Neural progenitor cell (in vitro differentiated cells): Measurements from ENCODE around the gene UBXN2A. TPM values are rescaled to one million over a fixed set of nuclear protein-coding genes. Genes with fewer than 3 reads are reported as not detected.

Experiments
- DNase-seq: peaks from one replicate; pipeline ENCODE4 v3.0.0-alpha.2; 2016; ENCODE audit warnings: low spot score
- H2AFZ ChIP-seq: fragments of 200-600 bp; sonication (generic); replicated peaks from 2 replicates; pipeline ENCODE4 v1.6.1; 2016; ENCODE audit warnings: antibody characterized with exemption
- H3F3A ChIP-seq: fragments of 200-600 bp; sonication (generic); 2 replicates; pipeline ENCODE4 v1.6.1; 2016; ENCODE audit warnings: antibody characterized with exemption, low read depth
- H3K27ac ChIP-seq: fragments of 200-600 bp; sonication (generic); 2 replicates; pipeline ENCODE4 v1.5.1; 2016; ENCODE audit warnings: mild to moderate bottlenecking
- H3K27me3 ChIP-seq: fragments of 200-600 bp; sonication (generic); 2 replicates; pipeline ENCODE4 v1.6.1; 2016; ENCODE audit warnings: mild to moderate bottlenecking, moderate library complexity
- H3K36me3 ChIP-seq: fragments of 200-600 bp; sonication (generic); 2 replicates; pipeline ENCODE4 v1.5.1; 2016
- H3K4me1 ChIP-seq: fragments of 200-600 bp; sonication (generic); 2 replicates; pipeline ENCODE4 v1.6.1; 2016; ENCODE audit warnings: mixed run types
- H3K4me2 ChIP-seq: fragments of 200-600 bp; sonication (generic); 2 replicates; pipeline ENCODE4 v1.6.1; 2016
- H3K4me3 ChIP-seq: fragments of 200-600 bp; sonication (generic); 2 replicates; pipeline ENCODE4 v1.5.1; 2016
- H3K79me2 ChIP-seq: fragments of 200-600 bp; sonication (generic); 2 replicates; pipeline ENCODE4 v1.6.1; 2016; ENCODE audit warnings: low read depth
- H3K9ac ChIP-seq: fragments of 200-600 bp; sonication (generic); 2 replicates; pipeline ENCODE4 v1.6.1; 2016
- H3K9me3 ChIP-seq: fragments of 200-600 bp; sonication (generic); 2 replicates; pipeline ENCODE4 v1.5.1; 2016; ENCODE audit warnings: low read depth
- H4K20me1 ChIP-seq: fragments of 200-600 bp; sonication (generic); 2 replicates; pipeline ENCODE4 v1.6.1; 2016; ENCODE audit warnings: low read depth
- H3K27ac Mint-ChIP-seq: 3 replicates; pipeline ENCODE4 v1.8.0; 2021; ENCODE audit warnings: mixed read lengths
- H3K27me3 Mint-ChIP-seq: 2 replicates; pipeline ENCODE4 v1.8.0; 2022; ENCODE audit warnings: low read depth, mild to moderate bottlenecking, inconsistent platforms, moderate library complexity, mixed read lengths; ENCODE audit not compliant: insufficient read depth
- H3K36me3 Mint-ChIP-seq: 3 replicates; pipeline ENCODE4 v1.8.0; 2021; ENCODE audit warnings: mixed read lengths
- H3K4me1 Mint-ChIP-seq: 3 replicates; pipeline ENCODE4 v1.8.0; 2021; ENCODE audit warnings: mixed read lengths
- H3K4me3 Mint-ChIP-seq: 3 replicates; pipeline ENCODE4 v1.8.0; 2021; ENCODE audit warnings: mild to moderate bottlenecking, moderate library complexity, mixed read lengths
- H3K9me3 Mint-ChIP-seq: 3 replicates; pipeline ENCODE4 v1.8.0; 2020; ENCODE audit warnings: mixed read lengths
- EZH2 ChIP-seq: fragments of 200-600 bp; sonication (generic); IDR thresholded peaks from 2 replicates; pipeline ENCODE4 v1.6.1; 2017; ENCODE audit warnings: antibody characterized with exemption, mild to moderate bottlenecking, moderate library complexity
- EZH2phosphoT487 ChIP-seq: fragments of 200-600 bp; sonication (generic); IDR thresholded peaks from 2 replicates; pipeline ENCODE4 v1.6.1; 2017; ENCODE audit warnings: antibody characterized with exemption
- total RNA-seq: library from RNA; depleted of rRNA; stranded (reverse); fragments of >200 nt; gene quantifications from 2 replicates; pipeline ENCODE4 v1.2.3, GENCODE V29; 2015; ENCODE audit warnings: low replicate concordance
- TF ChIP-seq, protein P1 (sequence below): fragments of 200-600 bp; sonication (generic); IDR thresholded peaks from 2 replicates; pipeline ENCODE4 v1.5.1; 2017; ENCODE audit warnings: antibody characterized with exemption, mild to moderate bottlenecking

Gene UBXN2A
- total RNA-seq, 1 donor from 2014 or later: 24.1 TPM

DNA sequence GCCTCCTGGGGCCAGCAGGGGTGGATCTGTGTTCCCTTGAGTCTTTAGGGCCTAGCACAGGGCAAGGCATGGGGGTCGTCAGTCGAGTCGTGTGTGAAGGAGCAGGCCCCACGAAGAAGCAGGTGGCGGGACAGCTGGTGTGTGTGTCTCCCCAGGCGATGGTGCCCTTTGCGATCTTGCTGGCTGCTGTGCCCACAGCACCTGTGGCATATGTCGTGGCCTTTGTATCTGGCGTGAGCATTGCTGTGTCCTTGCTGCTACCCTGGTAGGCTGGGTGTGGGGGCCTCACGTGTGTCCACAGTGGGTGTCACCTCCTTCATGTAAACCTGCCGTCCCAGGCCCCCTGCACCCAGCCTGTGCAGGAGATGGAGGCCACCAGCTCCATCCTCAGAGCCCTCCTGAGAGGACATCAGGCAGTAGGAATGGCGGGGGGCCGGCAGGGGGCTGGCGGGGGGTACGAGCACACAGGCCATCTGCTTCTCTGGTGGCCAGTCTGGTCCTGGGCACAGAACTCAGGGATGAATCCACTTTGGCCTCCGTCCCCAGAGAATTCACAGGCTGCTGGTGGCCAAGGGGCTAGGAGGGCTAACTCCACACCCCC, 82.8 kb downstream of the UBXN2A start:
- no peak overlapping the region for H3K4me2 ChIP-seq
- no peak overlapping the region for H3K27ac ChIP-seq
- peaks cover 15% of the 10 kb centered on the region for H3K4me1 ChIP-seq
- Mint-ChIP-seq H3K4me3 (no peak overlapping the region), H3K27me3 (peaks cover 4% of the 10 kb centered on the region), H3K36me3 (peaks cover 22% of the 10 kb centered on the region), H3K27ac (peak overlapping the region; percentile 65), H3K4me1 (peaks cover 18% of the 10 kb centered on the region), H3K9me3 (no peaks in the 10 kb centered on the region)
- no peaks in the 10 kb centered on the region for H3K9me3 ChIP-seq
- TF ChIP-seq, protein P1, sequence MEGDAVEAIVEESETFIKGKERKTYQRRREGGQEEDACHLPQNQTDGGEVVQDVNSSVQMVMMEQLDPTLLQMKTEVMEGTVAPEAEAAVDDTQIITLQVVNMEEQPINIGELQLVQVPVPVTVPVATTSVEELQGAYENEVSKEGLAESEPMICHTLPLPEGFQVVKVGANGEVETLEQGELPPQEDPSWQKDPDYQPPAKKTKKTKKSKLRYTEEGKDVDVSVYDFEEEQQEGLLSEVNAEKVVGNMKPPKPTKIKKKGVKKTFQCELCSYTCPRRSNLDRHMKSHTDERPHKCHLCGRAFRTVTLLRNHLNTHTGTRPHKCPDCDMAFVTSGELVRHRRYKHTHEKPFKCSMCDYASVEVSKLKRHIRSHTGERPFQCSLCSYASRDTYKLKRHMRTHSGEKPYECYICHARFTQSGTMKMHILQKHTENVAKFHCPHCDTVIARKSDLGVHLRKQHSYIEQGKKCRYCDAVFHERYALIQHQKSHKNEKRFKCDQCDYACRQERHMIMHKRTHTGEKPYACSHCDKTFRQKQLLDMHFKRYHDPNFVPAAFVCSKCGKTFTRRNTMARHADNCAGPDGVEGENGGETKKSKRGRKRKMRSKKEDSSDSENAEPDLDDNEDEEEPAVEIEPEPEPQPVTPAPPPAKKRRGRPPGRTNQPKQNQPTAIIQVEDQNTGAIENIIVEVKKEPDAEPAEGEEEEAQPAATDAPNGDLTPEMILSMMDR: no peak
- TF ChIP-seq EZH2: no peak
- TF ChIP-seq EZH2phosphoT487: no peak
- no peak overlapping the region for H2AFZ ChIP-seq
- no peaks in the 10 kb centered on the region for H3K36me3 ChIP-seq
- no peaks in the 10 kb centered on the region for H4K20me1 ChIP-seq
- no peaks in the 10 kb centered on the region for H3F3A ChIP-seq
- no peaks in the 10 kb centered on the region for H3K79me2 ChIP-seq
- no peak for DNase-seq
- no peak overlapping the region for H3K4me3 ChIP-seq
- H3K27me3 ChIP-seq: no peaks in the 10 kb centered on the region
- H3K9ac ChIP-seq: no peak overlapping the region

- H3K27ac Mint-ChIP-seq: peak overlapping the region; percentile 62
- Histone ChIP-seq H3K4me3 (no peak overlapping the region), H3K9me3 (no peaks in the 10 kb centered on the region), H4K20me1 (no peaks in the 10 kb centered on the region), H3K36me3 (no peaks in the 10 kb centered on the region), H3K27ac (no peak overlapping the region), H3K9ac (no peak overlapping the region), H3K79me2 (no peaks in the 10 kb centered on the region), H3K4me1 (peaks cover 15% of the 10 kb centered on the region), H3K4me2 (no peak overlapping the region), H3K27me3 (no peaks in the 10 kb centered on the region), H2AFZ (no peak overlapping the region), H3F3A (no peaks in the 10 kb centered on the region)
- peak; percentile 31 for DNase-seq
- H3K4me3 Mint-ChIP-seq: no peak overlapping the region
- TF ChIP-seq EZH2: no peak
- TF ChIP-seq, protein P1: peak; percentile 29
- peaks cover 2% of the 10 kb centered on the region for H3K27me3 Mint-ChIP-seq
- no peaks in the 10 kb centered on the region for H3K9me3 Mint-ChIP-seq
- peaks cover 15% of the 10 kb centered on the region for H3K4me1 Mint-ChIP-seq
- peaks cover 27% of the 10 kb centered on the region for H3K36me3 Mint-ChIP-seq
Observed at GRCh38 chr2:24024018-24024417, 83.8 kb downstream of the UBXN2A start.

DNA sequence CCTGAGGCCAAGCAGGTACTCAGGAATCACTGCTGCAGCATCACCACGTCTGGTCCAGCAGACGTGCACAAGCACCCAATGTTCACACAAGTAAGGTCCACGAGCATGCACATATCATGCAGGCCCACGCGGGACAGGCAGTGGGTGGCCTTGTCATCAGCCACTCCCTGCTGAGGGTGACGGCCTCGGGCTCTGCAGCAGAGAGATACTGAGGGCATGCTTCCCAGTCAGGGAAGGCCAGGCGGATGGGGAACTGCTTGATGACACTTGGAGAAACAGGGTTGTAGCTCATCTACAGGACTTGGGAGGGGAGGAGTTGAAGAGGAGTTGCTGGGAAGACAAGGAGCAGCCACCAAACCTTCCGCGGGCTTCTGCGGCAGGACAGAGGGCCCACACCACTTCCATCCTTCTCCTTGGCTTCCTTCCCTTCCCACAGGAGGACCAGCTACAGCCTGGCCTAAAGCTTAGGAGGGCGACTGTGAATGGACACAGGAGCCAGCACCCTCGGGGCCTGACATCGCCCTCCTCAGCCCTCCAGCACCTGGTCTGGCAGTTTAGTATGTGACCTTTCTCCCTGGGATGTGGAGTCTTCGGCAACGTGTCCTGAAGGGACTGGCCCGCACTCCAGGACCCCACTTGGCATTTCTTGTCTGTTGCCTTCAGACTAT, 84.9 kb downstream of the UBXN2A start:
- no peaks in the 10 kb centered on the region for H3F3A ChIP-seq
- H3K4me1 ChIP-seq: peaks cover 15% of the 10 kb centered on the region
- TF ChIP-seq EZH2phosphoT487 (no peak), EZH2 (no peak)
- TF ChIP-seq, protein P1: no peak
- H3K36me3 Mint-ChIP-seq: peaks cover 37% of the 10 kb centered on the region
- no peaks in the 10 kb centered on the region for H3K9me3 Mint-ChIP-seq
- no peak overlapping the region for H3K9ac ChIP-seq
- no peaks in the 10 kb centered on the region for H3K27me3 ChIP-seq
- DNase-seq: no peak
- H3K4me3 ChIP-seq: no peak overlapping the region
- H3K27ac ChIP-seq: no peak overlapping the region
- no peaks in the 10 kb centered on the region for H3K36me3 ChIP-seq
- peak overlapping the region; percentile 81 for H3K27ac Mint-ChIP-seq
- H3K79me2 ChIP-seq: no peaks in the 10 kb centered on the region
- no peak overlapping the region for H2AFZ ChIP-seq
- H3K4me2 ChIP-seq: no peak overlapping the region
- peaks cover 15% of the 10 kb centered on the region for H3K4me1 Mint-ChIP-seq
- H3K9me3 ChIP-seq: no peaks in the 10 kb centered on the region
- H3K27me3 Mint-ChIP-seq: peaks cover 4% of the 10 kb centered on the region
- no peak overlapping the region for H3K4me3 Mint-ChIP-seq
- H4K20me1 ChIP-seq: no peaks in the 10 kb centered on the region
